ENCODE results near the gene ATP11A.

Gene ATP11A

GRCh38 chr13:112725346-112726015 lies 35.6 kb downstream of the ATP11A start:
- H3K4me3 ChIP-seq (ENCODE audit: low read depth, low read length), result no peak overlapping the region
- no peak for DNase-seq
- TF ChIP-seq, protein P1, sequence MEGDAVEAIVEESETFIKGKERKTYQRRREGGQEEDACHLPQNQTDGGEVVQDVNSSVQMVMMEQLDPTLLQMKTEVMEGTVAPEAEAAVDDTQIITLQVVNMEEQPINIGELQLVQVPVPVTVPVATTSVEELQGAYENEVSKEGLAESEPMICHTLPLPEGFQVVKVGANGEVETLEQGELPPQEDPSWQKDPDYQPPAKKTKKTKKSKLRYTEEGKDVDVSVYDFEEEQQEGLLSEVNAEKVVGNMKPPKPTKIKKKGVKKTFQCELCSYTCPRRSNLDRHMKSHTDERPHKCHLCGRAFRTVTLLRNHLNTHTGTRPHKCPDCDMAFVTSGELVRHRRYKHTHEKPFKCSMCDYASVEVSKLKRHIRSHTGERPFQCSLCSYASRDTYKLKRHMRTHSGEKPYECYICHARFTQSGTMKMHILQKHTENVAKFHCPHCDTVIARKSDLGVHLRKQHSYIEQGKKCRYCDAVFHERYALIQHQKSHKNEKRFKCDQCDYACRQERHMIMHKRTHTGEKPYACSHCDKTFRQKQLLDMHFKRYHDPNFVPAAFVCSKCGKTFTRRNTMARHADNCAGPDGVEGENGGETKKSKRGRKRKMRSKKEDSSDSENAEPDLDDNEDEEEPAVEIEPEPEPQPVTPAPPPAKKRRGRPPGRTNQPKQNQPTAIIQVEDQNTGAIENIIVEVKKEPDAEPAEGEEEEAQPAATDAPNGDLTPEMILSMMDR (IDR thresholded peaks at IDR 0.05; ENCODE audit: low read depth, low read length, missing control alignments), result no peak
- H3K36me3 ChIP-seq (replicated peaks), result no peaks in the 10 kb centered on the region
- in situ Hi-C loops (cut with HindIII; ENCODE audit: low pct_ligation_motif_present, low sequenced_read_pairs), result no loop called here
- no peak overlapping the region for H3K27ac ChIP-seq
- H3K27me3 ChIP-seq (replicated peaks), result no peaks in the 10 kb centered on the region

- no peaks in the 10 kb centered on the region for H3K27me3 ChIP-seq (replicated peaks)
- DNase-seq, result no peak
- no peaks in the 10 kb centered on the region for H3K36me3 ChIP-seq (replicated peaks)
- H3K4me3 ChIP-seq (ENCODE audit: low read depth, low read length), result no peak overlapping the region
- in situ Hi-C loops (cut with HindIII; ENCODE audit: low pct_ligation_motif_present, low sequenced_read_pairs), result no loop called here
- no peak overlapping the region for H3K27ac ChIP-seq
- TF ChIP-seq, protein P1 (IDR thresholded peaks at IDR 0.05; ENCODE audit: low read depth, low read length, missing control alignments), result no peak
Measured at GRCh38 chr13:112726016-112726767, 36.4 kb downstream of the ATP11A start.

DNA sequence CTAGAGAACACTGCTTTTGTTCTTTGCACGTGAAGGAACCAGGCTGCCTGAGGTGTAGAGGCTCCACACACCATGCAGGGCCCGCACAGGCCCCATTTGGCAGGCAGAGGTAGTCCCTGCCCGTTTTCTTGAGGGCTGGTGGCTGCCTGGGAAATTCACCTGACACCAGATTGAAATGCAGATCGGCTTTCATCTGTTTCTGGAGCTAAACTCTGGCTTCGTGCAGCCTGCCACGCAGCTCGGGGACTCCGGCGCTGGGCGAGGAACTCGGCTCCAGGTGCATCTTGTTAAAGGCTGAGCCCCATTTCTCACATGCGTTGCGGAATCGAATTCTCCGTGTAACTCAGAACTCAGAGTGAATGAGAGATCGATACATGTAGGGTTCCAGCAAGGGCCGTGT lies 37.7 kb downstream of the ATP11A start:
- no peak overlapping the region for H3K27ac ChIP-seq
- H3K4me3 ChIP-seq (ENCODE audit: low read depth, low read length), result no peak overlapping the region
- in situ Hi-C loops (cut with HindIII; ENCODE audit: low pct_ligation_motif_present, low sequenced_read_pairs), result no loop called here
- no peak for DNase-seq
- no peaks in the 10 kb centered on the region for H3K36me3 ChIP-seq (replicated peaks)
- H3K27me3 ChIP-seq (replicated peaks), result no peaks in the 10 kb centered on the region
- TF ChIP-seq, protein P1 (IDR thresholded peaks at IDR 0.05; ENCODE audit: low read depth, low read length, missing control alignments), result no peak

DNA sequence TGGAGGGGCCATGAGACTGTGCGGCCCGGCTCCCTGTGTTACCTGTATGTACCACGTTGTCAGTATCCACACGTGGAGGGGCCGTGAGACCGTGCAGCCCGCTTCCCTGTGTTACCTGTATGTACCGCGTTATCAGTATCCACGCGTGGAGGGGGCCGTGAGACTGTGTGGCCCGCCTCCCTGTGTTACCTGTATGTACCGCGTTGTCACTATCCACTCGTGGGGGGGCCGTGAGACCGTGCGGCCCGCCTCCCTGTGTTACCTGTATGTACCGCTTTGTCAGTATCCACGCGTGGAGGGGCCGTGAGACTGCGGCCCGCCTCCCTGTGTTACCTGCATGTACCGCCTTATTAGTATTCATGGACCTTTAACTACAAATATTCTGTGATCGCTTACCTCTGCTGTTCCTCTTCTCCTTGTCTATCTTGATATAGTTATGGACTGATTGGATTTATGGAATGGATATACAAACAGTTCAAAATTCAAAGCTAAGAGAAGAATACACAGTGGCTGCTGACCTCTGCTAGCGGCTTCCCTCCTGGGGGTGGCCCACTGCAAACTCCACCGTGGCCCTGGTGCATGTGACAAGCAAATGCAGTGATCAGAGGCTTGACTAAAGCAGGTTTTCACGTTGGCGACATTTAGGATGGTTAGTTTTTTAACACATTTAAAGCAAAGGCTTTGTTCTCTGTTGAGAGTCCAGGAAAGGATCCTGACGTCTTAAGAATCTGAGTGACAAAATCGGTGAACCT lies 38.7 kb downstream of the ATP11A start:
- TF ChIP-seq, protein P1 (IDR thresholded peaks at IDR 0.05; ENCODE audit: low read depth, low read length, missing control alignments), result no peak
- H3K27me3 ChIP-seq (replicated peaks), result no peaks in the 10 kb centered on the region
- no peak for DNase-seq
- no peaks in the 10 kb centered on the region for H3K36me3 ChIP-seq (replicated peaks)
- no peak overlapping the region for H3K27ac ChIP-seq
- in situ Hi-C loops (cut with HindIII; ENCODE audit: low pct_ligation_motif_present, low sequenced_read_pairs), result no loop called here
- no peak overlapping the region for H3K4me3 ChIP-seq (ENCODE audit: low read depth, low read length)

- Histone ChIP-seq H3K27ac (no peak overlapping the region), H3K27me3 (replicated peaks) (no peaks in the 10 kb centered on the region), H3K4me3 (ENCODE audit: low read depth, low read length) (no peak overlapping the region), H3K36me3 (replicated peaks) (no peaks in the 10 kb centered on the region)
- TF ChIP-seq, protein P1 (IDR thresholded peaks at IDR 0.05; ENCODE audit: low read depth, low read length, missing control alignments), result no peak
- no peak for DNase-seq
- in situ Hi-C loops (cut with HindIII; ENCODE audit: low pct_ligation_motif_present, low sequenced_read_pairs), result no loop called here
Measured at GRCh38 chr13:112729408-112729807, 39.6 kb downstream of the ATP11A start.

All from brain microvascular endothelial cell (primary cell).